Caco-2 (cell line): ENCODE data around the gene SFTA2. TPM values are rescaled to one million over a fixed set of nuclear protein-coding genes. Genes with fewer than 3 reads are reported as not detected.
"Not testable (repeated sequence)": the region's sequence is repeated elsewhere in the genome, so short reads cannot be mapped to it uniquely, and the experiment has no call there.

Experiments used
- BruUV-seq: library from RNA; stranded (reverse); fragments of 400-500 nt; replicated peaks from 2 replicates; lab custom pipeline; 2021; lab: Mats Ljungman, UMichigan
- CTCF ChIA-PET: fragments of 300-600 bp; sonication (Branson Sonifier 250); formaldehyde crosslinking; loops from one replicate; lab custom pipeline; 2022; ENCODE audit warnings: antibody characterized with exemption; lab: Charles Lee
- POLR2A ChIA-PET: fragments of 300-600 bp; sonication (Branson Sonifier 250); formaldehyde crosslinking; loops from one replicate; lab custom pipeline; 2022; ENCODE audit warnings: antibody characterized with exemption; lab: Charles Lee
- DNase-seq, 2 experiments: peaks; one replicate each; pipeline versions ENCODE4 v3.0.0 to v3.0.0-alpha.2; 2020 to 2022
- H3K27me3 ChIP-seq: replicated peaks from 2 replicates; pipeline ENCODE4 v1.6.0; 2011; ENCODE audit warnings: low read length; ENCODE audit not compliant: control insufficient read depth, insufficient read depth
- H3K36me3 ChIP-seq: 2 replicates; pipeline ENCODE4 v1.5.1; 2011; ENCODE audit warnings: low read length; ENCODE audit not compliant: control insufficient read depth, insufficient read depth
- H3K4me1 ChIP-seq: fragments of 250-450 bp; sonication (Bioruptor Pico); 2 replicates; pipeline ENCODE4 v1.5.1; 2020; ENCODE audit warnings: mild to moderate bottlenecking
- H3K4me3 ChIP-seq: 2 replicates; pipeline ENCODE4 v1.5.1; 2011; ENCODE audit warnings: low read depth, mild to moderate bottlenecking, control low read depth, low read length
- H3K9me3 ChIP-seq: fragments of 250-450 bp; sonication (Bioruptor Pico); 2 replicates; pipeline ENCODE4 v1.5.1; 2020; ENCODE audit warnings: mild to moderate bottlenecking, moderate library complexity
- H3K27ac Mint-ChIP-seq: one replicate; pipeline ENCODE4 v1.8.0; 2022; ENCODE audit warnings: mixed read lengths; ENCODE audit not compliant: unreplicated experiment
- H3K27me3 Mint-ChIP-seq: one replicate; pipeline ENCODE4 v1.8.0; 2022; ENCODE audit warnings: mixed read lengths; ENCODE audit not compliant: insufficient read depth, unreplicated experiment
- H3K36me3 Mint-ChIP-seq: one replicate; pipeline ENCODE4 v1.8.0; 2022; ENCODE audit warnings: mild to moderate bottlenecking, mixed read lengths; ENCODE audit not compliant: insufficient read depth, unreplicated experiment
- H3K4me1 Mint-ChIP-seq: one replicate; pipeline ENCODE4 v1.8.0; 2022; ENCODE audit warnings: low read depth, mixed read lengths; ENCODE audit not compliant: unreplicated experiment
- H3K4me3 Mint-ChIP-seq: one replicate; pipeline ENCODE4 v1.8.0; 2022; ENCODE audit warnings: mild to moderate bottlenecking, moderate library complexity, mixed read lengths; ENCODE audit not compliant: unreplicated experiment
- H3K9me3 Mint-ChIP-seq: one replicate; pipeline ENCODE4 v1.8.0; 2022; ENCODE audit warnings: mixed read lengths; ENCODE audit not compliant: unreplicated experiment
- intact Hi-C: fragments of 100-400 bp; cut with micrococcal nuclease; formaldehyde crosslinking; loops from one replicate; pipeline ENCODE4 v1.10.0; 2022; ENCODE audit not compliant: unreplicated experiment
- total RNA-seq: library from RNA; stranded (reverse); gene quantifications from 2 replicates; pipeline ENCODE4 v1.2.3, GENCODE V29; 2022
- TF ChIP-seq, protein P1 (sequence below), 2 experiments: fragments of 200-600 bp in 1 of 2; IDR thresholded peaks; 1 replicate in 1 of 2; 2 replicates in 1 of 2; pipeline versions ENCODE4 v1.5.1 to v1.8.0; 2011 to 2022; ENCODE audit warnings: antibody characterized with exemption in 1 of 2, control low read depth in 1 of 2, inconsistent platforms in 1 of 2, low read depth in 1 of 2, low read length in 1 of 2, mild to moderate bottlenecking in 1 of 2, moderate library complexity in 1 of 2; ENCODE audit not compliant: insufficient read depth in 1 of 2, severe bottlenecking in 1 of 2, unreplicated experiment in 1 of 2

SFTA2 gene
- total RNA-seq, 1 experiment from 2014 or later, result 9.6 TPM

DNA sequence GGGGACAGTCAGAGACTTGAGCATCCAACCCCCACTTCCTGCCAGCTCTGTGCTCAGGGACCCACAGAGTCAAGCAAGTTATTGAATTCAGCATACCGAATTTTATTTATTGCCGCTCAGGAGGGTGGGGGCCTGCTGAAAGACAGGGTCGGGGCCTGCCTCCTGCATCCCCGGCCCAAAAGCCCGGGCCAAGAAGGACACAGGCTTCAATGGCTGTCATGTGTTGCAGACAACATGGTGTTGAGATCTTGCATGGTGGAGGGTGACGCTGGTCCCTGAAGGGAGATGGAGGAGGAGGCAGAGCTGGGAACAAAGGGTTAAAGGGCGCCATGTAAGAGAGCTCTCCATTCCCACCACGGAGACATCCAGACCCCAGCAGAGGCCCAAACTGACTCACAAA, 698 bp downstream of the SFTA2 start:
- Mint-ChIP-seq H3K27ac (peak overlapping the region; percentile 91), H3K9me3 (peaks cover 19% of the 10 kb centered on the region), H3K4me1 (peaks cover 31% of the 10 kb centered on the region), H3K4me3 (peak overlapping the region; percentile 60), H3K36me3 (peaks cover 8% of the 10 kb centered on the region), H3K27me3 (no peaks in the 10 kb centered on the region)
- intact Hi-C loops, result loop anchor here (5.0 kb wide), 1 partner anchor 111 kb away; no protein-coding TSS in a partner anchor
- H3K9me3 ChIP-seq, result peaks cover 5% of the 10 kb centered on the region; the same call in 1 of the 2 replicates
- CTCF ChIA-PET, result interaction anchor here (1.0 to 1.5 kb wide), 3 partner anchors 11 to 140 kb away, joined by 3 to 8 read pairs (median 5); partner anchors contain the start of gene VARS2
- no peaks in the 10 kb centered on the region for H3K27me3 ChIP-seq
- no TSS peak for BruUV-seq
- H3K36me3 ChIP-seq, result no peaks in the 10 kb centered on the region
- no peak overlapping the region for H3K4me3 ChIP-seq
- H3K4me1 ChIP-seq, result peaks cover 21% of the 10 kb centered on the region
- DNase-seq, result no peak
- POLR2A ChIA-PET, result no interaction called here
- TF ChIP-seq, protein P1, sequence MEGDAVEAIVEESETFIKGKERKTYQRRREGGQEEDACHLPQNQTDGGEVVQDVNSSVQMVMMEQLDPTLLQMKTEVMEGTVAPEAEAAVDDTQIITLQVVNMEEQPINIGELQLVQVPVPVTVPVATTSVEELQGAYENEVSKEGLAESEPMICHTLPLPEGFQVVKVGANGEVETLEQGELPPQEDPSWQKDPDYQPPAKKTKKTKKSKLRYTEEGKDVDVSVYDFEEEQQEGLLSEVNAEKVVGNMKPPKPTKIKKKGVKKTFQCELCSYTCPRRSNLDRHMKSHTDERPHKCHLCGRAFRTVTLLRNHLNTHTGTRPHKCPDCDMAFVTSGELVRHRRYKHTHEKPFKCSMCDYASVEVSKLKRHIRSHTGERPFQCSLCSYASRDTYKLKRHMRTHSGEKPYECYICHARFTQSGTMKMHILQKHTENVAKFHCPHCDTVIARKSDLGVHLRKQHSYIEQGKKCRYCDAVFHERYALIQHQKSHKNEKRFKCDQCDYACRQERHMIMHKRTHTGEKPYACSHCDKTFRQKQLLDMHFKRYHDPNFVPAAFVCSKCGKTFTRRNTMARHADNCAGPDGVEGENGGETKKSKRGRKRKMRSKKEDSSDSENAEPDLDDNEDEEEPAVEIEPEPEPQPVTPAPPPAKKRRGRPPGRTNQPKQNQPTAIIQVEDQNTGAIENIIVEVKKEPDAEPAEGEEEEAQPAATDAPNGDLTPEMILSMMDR (IDR thresholded peaks at IDR 0.05; ENCODE audit: insufficient read depth in 1 of 2, low read depth in 1 of 2, low read length in 1 of 2, severe bottlenecking in 1 of 2, unreplicated experiment in 1 of 2), result no peak

DNA sequence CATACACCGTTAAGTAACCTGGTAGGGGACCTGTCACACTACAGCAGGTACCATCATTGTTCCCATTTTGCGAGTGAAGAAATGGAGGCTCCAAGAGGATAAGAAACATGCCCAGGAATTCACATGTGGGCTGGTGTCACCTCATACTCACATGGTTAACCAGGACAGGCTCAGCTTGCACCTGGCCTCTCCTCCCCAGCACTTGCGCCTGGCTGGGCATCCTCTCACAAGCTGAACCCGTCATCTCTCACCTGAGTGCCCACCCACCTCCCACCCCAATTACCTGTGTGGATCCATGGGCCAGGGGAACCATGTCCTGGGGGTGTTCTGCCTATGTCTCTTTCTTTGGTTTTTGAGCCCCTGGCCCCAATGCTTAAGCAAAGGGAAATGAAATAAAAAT, 1.5 kb downstream of the SFTA2 start:
- no peaks in the 10 kb centered on the region for H3K36me3 ChIP-seq
- peaks cover 21% of the 10 kb centered on the region for H3K4me1 ChIP-seq
- no peak overlapping the region for H3K27ac Mint-ChIP-seq
- intact Hi-C loops, result loop anchor here (5.0 kb wide), 1 partner anchor 112 kb away; no protein-coding TSS in a partner anchor
- peaks cover 19% of the 10 kb centered on the region for H3K9me3 Mint-ChIP-seq
- no peak for DNase-seq
- peaks cover 5% of the 10 kb centered on the region; the same call in 1 of the 2 replicates for H3K9me3 ChIP-seq
- ChIA-PET CTCF (interaction anchor here (1.5 kb wide), 1 partner anchor 140 kb away, joined by 5 read pairs; no protein-coding TSS in a partner anchor), POLR2A (no interaction called here)
- TF ChIP-seq, protein P1 (IDR thresholded peaks at IDR 0.05; ENCODE audit: insufficient read depth in 1 of 2, low read depth in 1 of 2, low read length in 1 of 2, severe bottlenecking in 1 of 2, unreplicated experiment in 1 of 2), result no peak
- H3K36me3 Mint-ChIP-seq, result peaks cover 13% of the 10 kb centered on the region
- H3K4me3 ChIP-seq, result no peak overlapping the region
- no peaks in the 10 kb centered on the region for H3K27me3 Mint-ChIP-seq
- H3K4me1 Mint-ChIP-seq, result peaks cover 28% of the 10 kb centered on the region
- H3K27me3 ChIP-seq, result no peaks in the 10 kb centered on the region
- BruUV-seq, result no TSS peak
- no peak overlapping the region for H3K4me3 Mint-ChIP-seq

DNA sequence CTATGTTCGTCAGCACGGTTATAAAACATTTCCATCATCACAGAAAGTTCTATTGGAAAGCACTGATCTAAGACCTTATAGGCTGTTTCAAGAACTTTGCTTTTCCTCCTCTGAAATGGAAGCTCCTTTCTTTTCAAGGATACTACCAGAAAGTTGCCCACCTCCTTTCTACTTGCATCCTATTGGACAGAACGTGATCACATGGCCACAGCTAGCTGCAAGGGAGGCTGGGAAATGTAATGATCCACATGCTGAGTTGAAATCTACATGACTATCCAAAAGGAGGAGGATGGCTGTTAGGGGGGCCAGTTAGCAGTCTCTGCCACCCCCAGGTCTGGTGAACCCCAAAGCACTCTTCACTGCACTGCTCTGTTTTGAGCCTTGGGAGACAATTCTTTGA, 3.3 kb downstream of the SFTA2 start:
- Histone ChIP-seq H3K4me3 (no peak overlapping the region), H3K4me1 (peaks cover 21% of the 10 kb centered on the region), H3K27me3 (no peaks in the 10 kb centered on the region), H3K9me3 (peaks cover 5% of the 10 kb centered on the region; the same call in 1 of the 2 replicates), H3K36me3 (no peaks in the 10 kb centered on the region)
- peaks cover 28% of the 10 kb centered on the region for H3K4me1 Mint-ChIP-seq
- intact Hi-C loops, result no loop called here
- DNase-seq, result no peak
- CTCF ChIA-PET, result no interaction called here
- TF ChIP-seq, protein P1 (IDR thresholded peaks at IDR 0.05; ENCODE audit: insufficient read depth in 1 of 2, low read depth in 1 of 2, low read length in 1 of 2, severe bottlenecking in 1 of 2, unreplicated experiment in 1 of 2), result no peak
- peaks cover 19% of the 10 kb centered on the region for H3K9me3 Mint-ChIP-seq
- POLR2A ChIA-PET, result no interaction called here
- H3K36me3 Mint-ChIP-seq, result peaks cover 13% of the 10 kb centered on the region
- no peaks in the 10 kb centered on the region for H3K27me3 Mint-ChIP-seq
- no peak overlapping the region for H3K27ac Mint-ChIP-seq
- no TSS peak for BruUV-seq
- no peak overlapping the region for H3K4me3 Mint-ChIP-seq

DNA sequence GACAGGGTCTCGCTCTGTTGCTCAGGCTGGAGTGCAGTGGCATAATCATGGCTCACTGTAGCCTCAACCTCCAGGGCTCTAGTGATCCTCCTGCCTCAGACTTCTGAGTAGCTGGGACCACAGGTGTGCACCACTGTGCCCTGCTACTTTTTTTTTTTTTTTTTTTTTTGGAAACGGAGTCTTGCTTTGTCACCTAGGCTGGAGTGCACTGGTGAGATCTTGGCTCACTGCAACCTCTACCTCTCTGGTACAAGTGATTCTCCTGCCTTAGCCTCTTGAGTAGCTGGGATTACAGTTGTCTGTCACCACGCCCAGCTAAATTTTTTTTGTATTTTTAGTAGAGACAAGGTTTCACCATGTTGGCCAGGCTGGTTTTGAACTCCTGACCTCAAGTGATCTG, 4.9 kb downstream of the SFTA2 start:
- ChIA-PET POLR2A (interaction anchor here (0.6 to 0.7 kb wide), 2 partner anchors 160 to 199 kb away, joined by 3 to 4 read pairs; no protein-coding TSS in a partner anchor), CTCF (interaction anchor here (0.6 to 0.9 kb wide), 2 partner anchors 157 to 1019 kb away, joined by 3 to 4 read pairs; partner anchors contain the start of gene CFB)
- H3K27me3 Mint-ChIP-seq, H3K9me3 ChIP-seq, DNase-seq, BruUV-seq, H3K36me3 ChIP-seq, intact Hi-C loops, H3K4me3 Mint-ChIP-seq, H3K4me3 ChIP-seq, H3K27me3 ChIP-seq: not testable (repeated sequence)
- peaks cover 20% of the 10 kb centered on the region for H3K36me3 Mint-ChIP-seq
- H3K9me3 Mint-ChIP-seq, result peaks cover 11% of the 10 kb centered on the region
- peaks cover 22% of the 10 kb centered on the region for H3K4me1 Mint-ChIP-seq
- peak overlapping the region; percentile 19 for H3K27ac Mint-ChIP-seq
- peaks cover 11% of the 10 kb centered on the region for H3K4me1 ChIP-seq
